Activated CD4-positive, CD25-positive, alpha-beta regulatory T cell treated with anti-CD3 and anti-CD28 coated beads, Interleukin-2, amount 50 U/mL, for 72 hours (primary cell): ENCODE results near the gene PARD3B.

Source experiments
- DNase-seq: peaks from one replicate; pipeline ENCODE4 v3.0.0; 2021

The PARD3B gene

DNA sequence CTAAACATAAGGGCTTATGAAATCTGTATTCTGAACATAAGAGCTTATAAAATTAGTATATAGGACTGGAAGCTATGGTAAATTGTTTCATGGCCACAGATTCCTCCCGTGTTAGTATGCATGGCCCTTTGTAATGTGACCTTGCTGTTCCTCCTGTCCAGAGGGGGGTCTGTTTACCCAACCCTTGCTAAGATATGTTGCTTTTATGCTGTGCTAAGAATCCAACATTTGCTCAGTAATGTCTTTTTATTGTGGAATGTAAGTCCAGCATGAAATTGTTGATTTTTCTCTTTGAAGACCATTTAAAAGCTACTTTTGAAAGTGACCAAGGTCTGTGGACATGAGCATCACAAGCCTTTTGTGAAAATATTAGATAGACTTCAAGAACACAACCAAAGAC, 485.4 kb downstream of the PARD3B start:
- no peak for DNase-seq

DNA sequence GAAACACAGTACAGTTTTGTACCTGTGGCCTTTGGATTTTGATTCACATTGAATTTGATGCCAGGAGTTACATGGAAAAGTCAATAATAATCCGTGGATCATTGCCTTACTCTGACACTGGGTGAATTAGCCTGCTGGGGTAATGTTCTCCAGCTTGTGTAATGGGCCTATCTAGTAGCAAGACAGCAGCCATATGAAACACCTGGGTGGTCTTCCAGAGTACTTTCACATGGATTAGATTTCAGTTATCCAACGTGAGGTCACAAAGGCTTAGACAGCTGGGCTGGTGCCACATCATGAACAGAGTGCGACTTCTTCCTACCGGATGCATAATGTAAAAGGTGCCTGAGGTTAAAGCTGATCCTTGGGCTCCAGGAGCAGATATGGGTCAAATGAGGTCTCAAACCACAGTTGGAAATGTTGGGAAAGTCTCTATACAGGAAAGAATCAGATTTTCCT, 486.8 kb downstream of the PARD3B start:
- DNase-seq = no peak

DNA sequence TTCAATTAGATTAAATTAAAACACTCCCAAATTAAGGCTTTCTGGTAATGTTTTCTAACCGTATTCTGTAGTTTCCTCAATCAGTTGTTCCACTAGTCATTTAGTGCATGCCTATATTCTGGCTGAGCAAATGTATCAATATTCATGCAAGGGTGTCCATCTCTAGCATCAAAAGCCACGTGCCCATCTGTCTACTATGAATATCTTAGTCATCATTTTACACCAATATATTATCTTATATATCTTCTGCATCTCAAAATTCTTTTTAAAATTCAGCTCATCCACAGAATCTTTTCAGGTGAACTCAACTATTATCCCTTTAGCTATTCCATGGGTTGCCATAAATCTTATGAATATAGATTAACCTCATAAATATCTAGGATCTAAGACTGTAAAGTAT, 488.2 kb downstream of the PARD3B start:
- DNase-seq = no peak

DNA sequence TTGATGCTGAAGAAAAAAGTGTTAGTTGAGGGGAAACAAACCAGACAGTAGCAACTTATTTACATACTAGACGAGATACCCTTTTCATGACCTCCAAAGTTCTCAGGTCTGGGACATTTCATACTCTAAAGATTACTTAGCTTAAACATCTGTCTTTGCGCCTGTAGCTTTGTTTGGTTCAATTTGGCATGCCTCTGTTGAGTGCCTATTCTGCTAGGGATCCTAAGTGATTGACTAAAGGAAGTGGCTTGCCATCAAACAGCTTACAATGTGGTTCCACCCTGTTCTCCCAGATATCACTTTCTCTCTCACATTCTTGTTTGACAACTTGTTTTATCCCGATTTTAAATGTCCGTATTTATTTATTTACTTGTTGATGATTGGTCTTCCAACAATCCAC, 488.8 kb downstream of the PARD3B start:
- no peak for DNase-seq

DNA sequence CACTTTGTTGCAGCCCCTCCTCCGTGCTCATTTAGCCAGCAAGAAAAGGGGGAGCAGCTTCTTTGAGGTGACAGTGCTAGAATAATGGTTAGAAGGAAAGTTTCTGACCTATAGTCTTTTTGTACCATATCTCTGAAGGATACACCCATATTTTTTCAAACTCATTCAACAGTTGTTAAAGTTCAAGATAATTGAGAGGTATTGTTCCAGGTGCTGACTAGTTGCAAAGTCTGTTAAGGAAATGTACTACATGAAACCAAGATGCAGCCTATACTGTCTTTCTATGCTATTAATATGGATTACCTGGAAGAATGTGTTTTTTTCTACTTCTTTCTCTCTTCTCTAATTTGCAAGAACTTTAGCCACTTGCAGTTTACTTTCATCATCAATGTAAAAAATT, 495.0 kb downstream of the PARD3B start:
- DNase-seq = no peak

DNA sequence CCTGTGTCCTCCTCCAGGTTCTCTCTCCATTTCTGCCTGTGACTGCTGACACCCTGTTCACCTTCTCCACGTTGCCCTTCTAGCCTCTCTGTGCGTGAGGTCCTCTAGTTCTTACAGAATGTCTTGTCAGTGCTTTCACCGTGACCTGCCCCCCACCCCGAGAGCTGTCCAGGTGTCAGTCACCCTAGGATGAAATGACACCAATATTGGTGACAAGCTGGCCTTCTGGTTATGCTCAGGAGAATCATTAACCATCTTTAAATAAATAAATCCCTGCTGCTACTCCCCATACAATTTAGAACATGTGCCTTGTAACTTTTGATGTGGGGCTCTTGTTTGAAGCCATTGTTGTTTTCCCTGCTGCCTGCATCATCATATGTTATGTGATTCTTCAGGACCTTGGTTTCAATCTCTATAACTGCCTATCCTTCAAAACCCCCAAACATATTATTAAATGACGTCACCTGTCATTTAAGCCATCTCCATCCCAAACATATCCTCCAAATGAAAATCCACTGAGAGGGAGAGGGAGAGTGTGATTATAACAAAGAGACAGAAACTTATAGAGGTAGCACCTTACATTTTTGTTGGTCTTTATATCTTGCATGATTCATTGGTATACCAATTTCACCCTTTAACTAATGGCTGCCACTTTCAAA, 496.3 kb downstream of the PARD3B start:
- DNase-seq = no peak

DNA sequence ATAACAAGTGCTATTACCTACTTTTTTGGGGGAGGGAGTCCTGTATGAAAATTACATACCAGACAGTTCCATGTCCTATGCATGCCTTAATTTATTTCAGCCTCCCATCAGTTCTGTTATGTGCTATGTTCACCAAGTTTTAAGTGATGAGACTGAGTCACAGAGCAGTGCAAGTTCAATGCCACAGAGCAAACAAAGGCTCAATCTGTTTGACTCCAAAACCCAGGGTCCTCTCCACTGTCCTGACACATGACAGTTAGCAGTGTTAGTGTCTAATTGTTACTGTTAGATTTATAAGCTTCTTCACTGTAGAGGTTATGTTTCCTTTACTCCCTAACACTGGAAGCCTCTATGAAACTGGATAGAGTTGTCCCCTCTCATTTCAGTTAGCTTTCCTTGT, 498.0 kb downstream of the PARD3B start:
- DNase-seq = no peak

DNA sequence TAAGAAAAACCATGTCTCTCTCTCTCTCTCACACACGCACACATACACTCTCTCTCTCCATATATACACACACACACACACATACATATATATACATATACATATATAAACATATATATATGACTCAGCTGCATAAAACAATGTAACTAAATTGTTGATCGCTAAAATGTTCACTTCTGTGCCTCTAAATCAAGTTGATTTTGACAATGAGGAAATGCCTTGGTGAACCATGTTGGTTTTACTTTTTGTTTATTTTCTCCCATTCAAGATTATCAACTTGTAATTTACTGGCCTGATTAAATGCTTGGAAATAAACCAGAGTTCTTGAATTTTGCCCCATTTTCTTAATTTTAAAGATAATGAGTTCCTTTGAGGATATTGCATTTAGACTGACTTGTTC, 500.4 kb downstream of the PARD3B start:
- DNase-seq = no peak

DNA sequence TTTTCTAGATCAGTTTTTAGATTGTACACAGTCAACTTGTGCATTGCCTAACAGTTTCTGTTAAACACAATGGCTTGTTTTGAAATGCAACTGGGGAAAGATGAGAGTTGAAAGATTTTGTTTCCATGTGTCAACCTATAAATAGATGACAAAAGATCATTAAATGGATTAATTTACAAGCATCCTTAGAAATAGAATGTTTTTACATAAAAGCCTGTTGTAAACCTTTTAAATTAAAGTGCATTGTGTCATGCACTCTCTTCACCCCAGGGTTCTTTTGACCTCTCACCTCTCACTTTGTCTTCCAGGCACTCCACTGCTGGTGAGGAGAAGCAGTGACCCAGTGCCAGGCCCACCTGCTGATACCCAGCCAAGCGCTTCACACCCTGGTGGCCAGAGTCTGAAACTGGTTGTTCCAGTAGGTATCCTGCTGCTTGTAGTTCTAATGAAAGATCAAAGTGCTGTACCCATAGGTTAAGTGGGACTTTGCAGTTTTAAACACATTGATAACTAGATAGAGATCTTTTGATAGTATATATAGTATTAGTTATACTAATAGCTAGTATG, 502.1 kb downstream of the PARD3B start:
- no peak for DNase-seq

DNA sequence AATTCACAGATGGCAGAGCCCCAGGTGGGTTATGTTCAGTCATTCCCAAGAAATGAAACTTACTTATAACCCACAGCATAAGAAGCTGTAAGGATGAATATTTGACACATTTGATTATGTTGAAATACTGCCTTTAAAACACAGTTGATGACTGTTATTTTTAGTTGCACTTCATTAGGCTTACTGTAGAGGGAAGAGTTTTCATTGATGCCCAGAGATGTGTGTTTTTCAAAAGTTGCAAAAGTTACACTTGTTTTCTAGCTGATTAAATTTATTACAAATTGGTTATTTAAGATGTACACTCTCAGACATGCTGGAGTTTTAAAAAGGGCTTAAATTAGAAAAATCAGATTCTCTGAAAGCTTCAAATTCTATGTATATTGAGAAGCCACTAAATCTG, 506.1 kb downstream of the PARD3B start:
- DNase-seq = no peak

DNA sequence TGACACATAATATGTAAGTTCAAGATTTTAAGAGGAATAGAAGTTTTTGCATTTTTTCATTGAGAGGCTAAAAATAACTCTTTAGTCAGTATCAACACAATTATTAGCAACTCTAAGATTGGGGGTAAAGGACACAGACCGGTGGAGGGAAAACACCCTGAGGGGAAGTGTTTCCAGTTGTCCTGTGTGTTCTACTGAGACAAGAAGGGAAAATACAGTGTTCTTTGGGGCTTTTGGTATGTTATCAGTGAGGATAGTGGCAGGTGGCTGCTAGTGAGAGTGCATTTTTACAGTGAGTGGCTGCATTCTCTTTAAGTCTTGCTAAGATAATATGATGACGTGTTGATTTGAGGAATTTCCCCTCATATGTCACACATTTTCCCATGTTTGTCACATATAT, 507.5 kb downstream of the PARD3B start:
- no peak for DNase-seq

DNA sequence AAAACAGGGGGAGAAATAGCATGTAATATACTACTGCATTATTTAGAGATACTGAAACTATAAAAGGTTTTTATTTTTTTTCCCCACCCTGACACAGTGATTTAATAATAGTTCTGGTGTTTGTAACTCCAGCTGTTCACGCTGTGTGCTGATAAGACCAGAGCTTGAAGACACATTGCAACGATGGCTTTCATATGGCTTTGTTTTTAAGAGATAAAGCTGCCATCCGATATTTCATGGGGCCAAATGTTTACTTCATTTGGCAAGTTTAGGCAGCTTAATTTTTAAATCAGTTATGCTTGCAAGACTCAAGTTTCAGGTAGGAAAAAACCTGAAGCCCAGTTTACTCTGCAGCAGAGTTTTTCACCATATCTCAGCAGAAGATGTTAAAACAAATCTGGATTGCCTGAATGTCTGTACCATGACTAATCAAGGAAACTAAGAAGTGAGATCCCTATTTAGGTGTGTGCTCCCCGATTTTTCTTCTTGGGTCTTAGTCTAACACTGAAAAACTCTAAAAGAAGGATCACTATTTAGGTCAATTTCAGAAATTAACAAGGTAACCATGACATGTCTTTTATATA, 508.6 kb downstream of the PARD3B start:
- no peak for DNase-seq

DNA sequence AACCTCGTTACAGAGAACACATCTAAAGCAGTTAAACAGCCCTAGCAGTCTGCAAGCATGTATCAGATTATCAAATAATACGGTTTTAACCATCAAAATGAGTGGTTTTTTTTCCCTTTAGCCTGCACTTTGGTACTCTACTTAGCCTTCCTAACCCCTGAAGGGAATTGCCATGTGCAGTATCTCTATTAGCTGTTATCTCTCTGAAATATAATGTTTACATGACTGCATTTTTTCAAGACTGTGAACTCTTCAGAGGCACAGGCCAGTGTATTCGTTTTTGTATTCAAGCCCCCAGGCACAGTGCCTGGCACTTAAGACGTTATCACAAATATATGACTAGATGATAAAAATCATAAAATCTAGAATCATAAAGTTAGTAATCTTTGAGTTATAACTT, 509.5 kb downstream of the PARD3B start:
- no peak for DNase-seq

DNA sequence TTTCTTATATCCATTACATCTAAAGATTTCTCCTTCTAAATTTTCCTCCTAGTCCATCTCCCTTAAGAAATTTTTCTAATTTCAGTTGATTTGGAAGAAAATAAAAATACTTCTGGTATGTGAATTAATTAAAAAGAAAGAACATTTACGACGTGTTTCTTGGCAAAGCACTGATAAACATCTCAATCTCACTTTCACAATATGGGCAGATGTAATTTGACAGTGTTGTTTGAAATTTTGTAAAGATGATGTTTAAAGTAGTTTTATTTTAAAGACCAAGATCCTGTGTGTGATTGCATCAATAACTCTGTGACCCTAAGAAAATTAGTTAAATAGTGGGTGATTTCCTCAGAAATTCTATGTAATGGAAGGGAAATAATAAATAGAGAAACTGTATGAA, 510.0 kb downstream of the PARD3B start:
- no peak for DNase-seq

DNA sequence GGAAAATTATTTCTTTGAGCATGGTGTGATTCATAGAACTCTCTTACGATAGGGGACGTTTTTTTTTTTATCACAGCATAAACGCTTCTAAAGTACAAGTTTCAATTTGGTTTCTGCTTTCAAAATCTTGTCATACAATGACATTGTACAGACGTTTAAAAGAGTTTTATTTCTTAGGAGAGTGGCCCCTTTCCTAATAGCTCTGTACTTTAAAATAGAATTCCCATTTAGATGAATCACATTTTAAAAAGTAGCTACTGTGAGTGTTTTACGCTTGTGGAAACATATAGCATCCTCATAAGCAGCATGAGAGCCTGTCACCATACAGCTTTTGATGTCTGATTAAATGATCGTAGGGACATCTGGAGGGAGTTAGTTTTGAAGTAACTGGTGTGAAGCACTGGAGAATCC, 510.9 kb downstream of the PARD3B start:
- no peak for DNase-seq

DNA sequence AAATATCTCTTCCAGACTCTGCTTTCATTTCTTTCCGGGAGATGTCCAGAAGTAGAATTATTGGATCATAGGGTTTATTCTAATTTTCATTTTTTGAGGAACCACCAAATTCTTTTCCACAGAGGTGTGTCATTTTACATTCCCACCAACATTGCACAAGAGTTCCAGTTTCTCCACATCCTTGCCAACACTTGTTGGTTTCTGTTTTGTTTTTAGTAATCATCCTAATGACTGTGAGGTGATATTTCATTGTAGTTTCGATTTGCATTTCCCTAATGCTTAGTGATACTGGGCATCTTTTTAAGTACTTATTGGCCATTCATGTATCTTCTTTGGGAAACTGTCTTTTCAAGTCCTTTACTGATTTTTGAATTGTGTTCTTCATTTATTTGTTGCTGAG, 513.1 kb downstream of the PARD3B start:
- no peak for DNase-seq

DNA sequence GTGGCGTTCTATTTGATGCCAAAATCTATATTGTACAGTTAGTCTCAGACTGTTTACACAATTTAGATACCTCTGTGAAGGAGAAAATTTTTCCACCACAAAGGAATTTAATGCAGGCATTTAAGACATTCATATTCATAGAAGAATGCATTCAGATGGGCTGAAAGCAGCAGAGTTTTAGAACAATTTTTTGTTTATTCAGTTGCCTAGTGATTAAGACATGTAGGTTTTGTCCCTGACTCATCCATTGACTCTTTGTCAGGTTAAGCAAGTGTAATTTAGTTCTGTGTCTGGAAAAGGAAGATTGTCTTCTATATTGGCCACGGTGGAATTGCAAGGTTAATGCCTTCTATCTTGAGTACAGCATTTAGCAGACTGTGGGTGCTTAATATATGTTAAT, 515.0 kb downstream of the PARD3B start:
- DNase-seq = no peak

DNA sequence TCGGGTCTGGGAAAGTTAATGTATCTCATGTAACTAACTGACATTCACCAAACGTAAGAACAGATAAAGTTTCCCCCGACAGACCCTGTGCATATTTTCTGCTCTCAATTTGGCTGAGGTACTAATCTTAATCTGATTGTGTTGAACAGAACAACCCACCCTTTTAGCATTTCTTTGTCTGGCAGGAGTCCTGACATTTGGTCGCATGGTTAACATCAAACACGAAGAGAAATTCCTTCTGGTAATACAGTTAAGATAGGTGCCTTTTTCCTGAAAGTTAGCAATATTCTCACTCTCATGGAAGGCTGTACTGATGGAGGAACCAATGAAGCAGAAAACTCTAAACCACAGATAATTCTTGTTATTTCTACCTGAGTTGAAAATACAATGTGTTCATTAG, 520.8 kb downstream of the PARD3B start:
- DNase-seq = no peak

DNA sequence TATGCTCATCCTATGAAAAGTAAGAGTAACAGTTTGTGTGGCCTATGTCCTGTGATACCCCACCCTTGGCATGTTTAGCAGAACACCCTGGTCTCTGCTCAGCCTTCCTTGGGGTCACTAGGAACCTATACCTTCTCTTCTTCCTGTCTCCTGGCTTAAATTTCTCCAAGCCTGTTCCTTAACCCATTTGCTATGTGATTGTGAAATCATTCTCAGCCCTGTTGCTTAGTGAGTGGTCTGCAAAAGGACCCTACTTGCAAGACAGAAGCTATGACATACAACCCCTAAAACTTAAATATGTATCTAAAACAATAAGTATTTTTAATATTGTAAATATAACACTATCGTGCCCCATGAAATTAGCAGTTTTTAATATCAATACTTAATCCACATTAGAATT, 524.7 kb downstream of the PARD3B start:
- no peak for DNase-seq

DNA sequence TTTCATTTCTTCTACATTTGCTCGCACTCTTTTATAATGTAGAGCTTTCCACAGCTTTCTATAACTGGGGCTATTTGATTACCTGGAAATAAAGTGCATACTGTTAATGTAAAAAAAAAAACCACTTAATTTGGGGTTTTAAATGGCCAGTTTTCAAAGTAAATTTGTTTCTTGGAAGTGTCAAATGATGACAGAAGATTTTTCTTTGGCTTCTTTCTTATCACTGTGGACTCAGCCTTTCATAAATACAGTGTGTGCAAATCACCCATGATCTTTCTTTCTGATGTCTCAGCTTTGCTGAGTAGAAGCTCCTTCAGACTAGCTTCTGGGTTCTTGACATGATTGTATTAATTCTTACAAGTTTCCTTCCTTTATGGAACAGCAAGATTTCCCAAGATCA, 525.6 kb downstream of the PARD3B start:
- DNase-seq = no peak

DNA sequence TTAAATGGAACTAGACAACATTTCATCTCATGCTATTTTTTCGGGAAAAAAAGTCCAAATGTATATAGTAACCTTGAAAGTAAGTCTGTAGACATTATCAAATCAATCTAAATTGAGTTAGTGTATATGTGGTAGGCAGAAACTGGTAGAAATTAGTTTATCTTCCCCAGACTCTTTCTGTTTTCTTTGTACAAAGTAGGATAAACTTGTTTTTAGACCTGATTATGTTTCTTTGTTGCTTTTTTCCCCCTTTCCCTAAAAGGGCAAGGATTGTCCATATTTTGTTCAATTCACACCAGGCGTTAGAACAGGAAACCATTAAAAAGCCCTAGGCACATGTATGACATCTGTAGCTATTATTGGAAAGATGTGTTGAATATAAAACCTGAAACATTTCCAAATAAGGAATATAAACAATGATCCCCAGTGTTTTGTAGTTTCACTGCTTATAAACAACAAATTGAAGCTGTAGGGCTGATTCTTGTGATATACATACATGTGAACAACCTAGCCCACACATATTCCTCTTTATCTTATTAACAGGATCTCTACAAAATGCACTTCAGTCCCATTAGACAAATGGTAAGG, 528.3 kb downstream of the PARD3B start:
- no peak for DNase-seq

DNA sequence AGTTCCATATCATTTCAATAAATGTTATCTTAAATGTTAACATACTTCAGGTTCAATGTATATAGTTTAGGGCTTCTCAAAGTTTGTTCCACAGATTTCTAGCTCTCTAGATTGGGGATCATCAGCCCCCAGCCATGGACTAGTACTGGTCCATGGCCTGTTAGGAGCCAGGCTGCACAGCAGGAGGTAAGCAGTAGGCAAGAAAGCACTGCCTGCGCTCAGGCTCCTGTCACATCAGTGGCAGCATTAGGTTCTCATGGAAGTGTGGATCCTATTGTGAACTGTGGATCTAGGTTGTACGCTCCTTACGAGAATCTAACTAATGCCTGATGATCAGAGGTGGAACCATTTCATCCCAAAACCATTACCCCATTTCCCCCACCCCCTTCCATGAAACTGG, 531.1 kb downstream of the PARD3B start:
- DNase-seq = no peak

DNA sequence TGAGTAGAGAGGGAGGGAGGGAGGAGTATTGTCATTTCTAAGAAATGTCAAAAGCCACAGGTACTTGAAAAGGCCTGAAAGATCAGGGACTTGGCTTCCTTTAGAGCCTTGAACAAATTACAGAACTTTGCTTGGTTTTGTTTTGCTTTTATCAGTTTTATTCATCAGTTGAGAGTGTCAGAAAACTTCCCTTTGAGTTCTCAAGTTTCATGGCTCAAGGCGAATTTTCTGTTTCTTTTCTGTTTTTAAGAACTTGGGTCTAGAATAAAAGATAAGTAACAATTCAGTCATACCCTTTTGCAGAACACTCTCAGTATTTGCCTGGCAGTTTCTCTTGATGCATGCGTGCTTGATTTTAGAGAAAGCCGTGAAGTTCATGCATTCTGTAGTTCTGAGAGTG, 531.9 kb downstream of the PARD3B start:
- no peak for DNase-seq

DNA sequence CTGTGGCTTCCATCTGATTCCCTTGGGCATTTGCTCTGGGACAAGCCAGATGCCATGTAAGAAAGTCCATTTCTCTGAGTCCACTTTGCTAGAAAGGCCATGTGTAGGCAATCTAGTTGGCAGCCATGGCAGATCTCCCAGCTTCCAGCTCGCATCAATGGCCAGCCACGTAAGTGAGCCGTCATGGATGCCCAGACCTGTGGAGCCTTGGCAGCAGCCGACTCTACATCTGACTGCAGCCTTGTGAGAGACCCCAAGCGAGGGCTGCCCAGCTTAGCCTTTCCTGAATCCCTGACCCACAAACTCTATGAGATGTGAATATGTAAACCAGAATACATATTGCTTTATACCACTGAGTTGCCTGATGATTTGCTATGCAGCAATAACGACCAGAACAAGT, 533.5 kb downstream of the PARD3B start:
- DNase-seq = no peak

DNA sequence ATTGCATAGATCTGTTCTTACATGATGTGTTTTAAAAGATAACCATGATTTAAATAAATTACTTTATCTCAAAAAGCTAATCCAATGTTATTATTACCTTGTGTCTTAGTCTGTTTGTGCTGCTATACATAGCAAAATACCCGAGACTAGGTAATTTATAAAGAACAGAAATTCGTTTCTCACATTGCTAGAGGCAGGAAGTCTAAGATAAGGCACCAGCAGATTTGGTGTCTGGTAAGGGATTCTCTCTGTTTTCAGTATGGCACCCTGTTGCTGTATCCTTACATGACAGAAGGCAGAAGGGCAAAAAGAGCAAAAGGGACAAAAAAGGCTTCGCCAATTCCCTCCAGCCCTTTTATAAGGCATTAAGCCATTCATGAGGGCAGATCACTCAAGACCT, 533.9 kb downstream of the PARD3B start:
- DNase-seq = no peak
